Measurements from ENCODE around the gene NID1.
"Not testable (repeated sequence)": the region's sequence is repeated elsewhere in the genome, so short reads cannot be mapped to it uniquely, and the experiment has no call there.

The NID1 gene

DNA sequence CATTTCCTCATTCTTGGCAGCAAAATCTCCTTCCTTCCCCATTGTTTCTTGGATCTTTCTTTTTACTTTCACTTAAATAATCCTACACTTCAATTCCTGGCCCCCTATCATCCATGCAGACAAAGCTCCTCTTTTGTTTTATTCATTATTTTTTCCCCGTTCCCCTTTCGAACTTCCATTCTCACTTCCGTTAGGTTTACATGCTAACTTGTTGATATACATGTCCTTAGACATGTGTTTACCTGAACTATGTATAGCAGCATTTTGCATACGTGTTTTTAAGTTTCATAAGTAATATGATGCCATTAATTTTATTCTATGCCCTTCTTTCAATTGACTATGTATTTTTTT is 131.1 kb downstream of the NID1 start:
- no peak for DNase-seq (ENCODE audit: low spot score)

DNA sequence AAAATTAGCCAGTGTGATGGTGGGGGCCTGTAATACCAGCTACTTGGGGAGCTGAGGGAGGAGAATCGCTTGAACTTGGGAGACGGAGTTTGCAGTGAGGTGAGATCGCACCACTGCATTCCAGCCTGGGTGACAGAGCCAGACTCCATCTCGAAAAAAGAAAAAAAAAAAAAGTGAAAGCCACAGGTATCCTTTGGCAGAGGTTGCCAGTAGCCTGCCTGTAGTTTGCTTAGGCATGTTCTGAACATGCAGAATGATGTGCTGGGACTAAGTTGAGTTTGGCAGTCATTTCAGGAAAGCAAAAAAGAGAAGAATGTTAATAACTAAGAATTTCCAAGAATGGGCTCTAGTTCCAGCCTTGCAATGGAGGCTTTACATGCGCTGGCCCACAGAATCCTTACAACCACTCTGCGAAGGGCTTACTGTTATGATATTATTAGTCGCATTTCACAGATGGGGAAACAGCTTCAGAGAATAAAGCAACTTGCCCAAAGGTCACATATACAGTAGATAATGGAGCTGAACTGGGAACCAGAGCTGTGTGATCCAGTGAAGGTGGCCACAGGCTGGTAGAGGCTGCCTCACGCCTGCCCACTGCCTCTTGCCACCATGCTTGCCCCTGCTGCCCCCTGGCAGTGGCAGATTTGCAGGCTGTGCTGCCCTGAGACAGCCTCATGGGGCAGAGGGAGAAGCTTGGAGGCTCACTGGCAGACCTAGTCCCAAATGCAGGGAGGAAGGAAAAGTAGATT is 131.7 kb downstream of the NID1 start:
- DNase-seq (ENCODE audit: low spot score): no peak

DNA sequence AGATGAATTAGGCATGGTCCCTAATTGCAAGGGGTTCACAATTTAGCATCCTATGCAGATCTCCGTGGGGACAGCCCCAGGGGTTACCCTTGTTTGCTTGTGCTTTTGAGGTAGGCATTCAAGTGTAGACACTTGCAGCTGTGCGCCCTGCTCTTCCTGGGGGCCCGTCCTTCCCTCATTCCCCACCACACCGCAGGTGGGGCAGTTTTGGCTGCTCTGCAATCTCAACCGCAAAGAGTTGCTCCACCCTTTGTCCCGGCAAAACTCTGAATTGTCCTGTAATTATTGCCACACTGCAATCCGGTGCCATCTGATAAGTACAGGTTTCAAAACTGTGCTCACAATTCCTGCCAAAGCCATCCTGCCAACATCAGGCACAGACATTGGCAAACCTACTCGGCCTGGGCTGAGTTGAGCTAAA is 132.8 kb downstream of the NID1 start:
- peak; percentile 60 for DNase-seq (ENCODE audit: low spot score)

DNA sequence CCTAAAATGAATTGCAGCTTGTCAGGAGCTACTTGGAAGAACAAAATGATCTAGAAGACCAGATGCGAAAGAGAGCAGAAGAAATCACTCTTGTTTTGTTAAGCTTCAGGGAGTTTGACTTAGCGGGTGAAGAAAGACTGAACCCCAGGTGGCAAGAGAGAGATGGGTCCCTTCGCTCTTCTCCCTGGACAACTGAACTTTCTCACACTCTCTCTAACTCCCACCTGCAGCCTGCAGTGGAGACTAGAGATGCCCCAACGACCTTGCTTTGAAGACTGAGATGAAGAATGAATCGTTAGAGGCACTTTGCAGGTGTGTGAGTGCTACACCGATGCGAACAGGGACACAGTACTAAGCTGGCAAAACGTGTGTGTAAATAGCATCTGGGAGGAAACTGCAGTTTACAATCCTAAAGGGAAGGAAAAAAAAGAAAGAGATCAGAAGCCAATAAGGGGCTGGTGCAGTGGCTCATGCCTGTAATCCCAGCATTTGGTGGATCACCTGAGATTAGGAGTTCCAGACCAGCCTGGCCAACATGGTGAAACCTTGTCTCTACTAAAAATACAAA is 133.6 kb downstream of the NID1 start:
- DNase-seq (ENCODE audit: low spot score): peak; percentile 74

DNA sequence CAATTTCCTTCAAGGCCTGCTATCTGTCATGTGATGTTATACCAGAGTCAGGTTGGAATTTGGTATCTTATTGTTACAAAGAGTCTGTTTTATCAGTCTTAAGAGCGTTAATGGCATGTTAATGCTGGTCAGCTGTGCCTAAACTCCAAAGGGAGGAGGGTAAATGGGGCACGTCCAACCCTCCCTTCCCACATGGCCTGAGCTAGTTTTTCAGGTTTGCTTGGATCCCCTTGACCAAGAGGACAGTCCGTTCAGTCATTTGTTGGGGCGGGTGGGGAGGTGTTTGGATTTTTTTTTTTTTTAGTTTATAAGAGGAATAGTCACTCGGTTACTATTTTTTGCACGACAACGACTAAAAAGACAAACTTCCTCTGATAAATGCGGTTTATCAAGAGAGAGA is 134.3 kb downstream of the NID1 start:
- DNase-seq (ENCODE audit: low spot score): no peak

DNA sequence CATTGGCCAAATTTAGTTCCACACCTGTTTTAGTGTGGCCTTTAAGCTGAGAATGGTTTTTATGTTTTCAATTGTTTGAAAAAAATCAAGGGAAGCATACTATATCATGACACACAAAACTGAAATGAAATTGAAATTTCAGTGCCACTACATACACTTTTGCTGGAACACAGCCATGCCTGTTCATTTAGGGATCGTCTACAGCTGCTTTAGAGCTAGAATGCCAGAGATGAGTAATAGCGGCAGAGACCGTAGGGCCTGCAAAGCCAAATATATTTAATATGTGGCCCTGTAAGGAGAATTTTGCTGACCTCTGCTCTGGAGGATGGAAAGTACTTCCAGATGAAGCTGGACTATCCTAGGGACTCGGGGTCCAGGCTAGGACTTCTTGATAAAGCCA is 135.7 kb downstream of the NID1 start:
- no peak for DNase-seq (ENCODE audit: low spot score)

DNA sequence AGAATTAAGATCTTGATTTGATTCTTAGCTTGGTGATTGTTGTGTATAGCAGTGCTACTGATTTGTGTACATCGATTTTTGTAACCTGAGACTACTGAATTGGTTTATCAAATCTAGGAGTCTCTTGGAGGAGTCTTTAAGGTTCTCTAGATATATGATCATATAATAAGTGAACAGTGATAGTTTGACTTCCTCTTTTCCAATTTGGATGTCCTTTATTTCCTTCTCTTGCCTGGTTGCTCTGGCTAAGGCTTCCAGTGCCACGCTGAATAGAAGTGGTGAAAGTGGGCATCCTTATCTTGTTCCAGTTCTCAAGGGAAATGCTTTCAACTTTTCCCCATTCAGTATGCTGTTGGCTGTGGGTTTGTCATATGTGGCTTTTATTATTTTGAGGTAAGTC is 136.7 kb downstream of the NID1 start:
- DNase-seq (ENCODE audit: low spot score): no peak

DNA sequence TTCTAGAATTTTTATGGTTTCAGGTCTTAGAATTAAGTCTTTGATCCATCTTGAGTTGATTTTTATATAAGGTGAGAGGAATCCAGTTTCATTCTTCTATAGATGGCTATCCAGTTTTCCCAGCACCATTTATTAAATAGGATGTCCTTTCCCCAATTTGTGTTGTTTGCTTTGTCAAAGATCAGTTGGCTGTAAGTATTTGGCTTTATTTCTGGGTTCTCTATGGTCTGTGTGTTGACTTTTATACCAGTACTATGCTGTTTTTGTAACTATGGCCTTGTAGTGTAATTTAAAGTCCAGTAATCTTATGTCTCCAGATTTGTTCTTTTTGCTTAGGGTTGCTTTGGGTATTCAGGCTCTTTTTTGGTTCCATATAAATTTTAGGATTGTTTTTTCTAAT is 137.3 kb downstream of the NID1 start:
- not testable (repeated sequence) for DNase-seq (ENCODE audit: low spot score)

All from NAMALWA (cell line).